ENCODE results near the gene ORM1. TPM values are rescaled to one million over a fixed set of nuclear protein-coding genes. Genes with fewer than 3 reads are reported as not detected.
A peak's percentile ranks its signal among the peaks of the same experiment; 100 is the strongest.

Gene ORM1
- total RNA-seq, 2 experiments from 2014 or later = not detected

- no peak for TF ChIP-seq EZH2phosphoT487 (IDR thresholded peaks at IDR 0.05; ENCODE audit: borderline replicate concordance, low read depth, low read length)
- TF ChIP-seq, protein P1, sequence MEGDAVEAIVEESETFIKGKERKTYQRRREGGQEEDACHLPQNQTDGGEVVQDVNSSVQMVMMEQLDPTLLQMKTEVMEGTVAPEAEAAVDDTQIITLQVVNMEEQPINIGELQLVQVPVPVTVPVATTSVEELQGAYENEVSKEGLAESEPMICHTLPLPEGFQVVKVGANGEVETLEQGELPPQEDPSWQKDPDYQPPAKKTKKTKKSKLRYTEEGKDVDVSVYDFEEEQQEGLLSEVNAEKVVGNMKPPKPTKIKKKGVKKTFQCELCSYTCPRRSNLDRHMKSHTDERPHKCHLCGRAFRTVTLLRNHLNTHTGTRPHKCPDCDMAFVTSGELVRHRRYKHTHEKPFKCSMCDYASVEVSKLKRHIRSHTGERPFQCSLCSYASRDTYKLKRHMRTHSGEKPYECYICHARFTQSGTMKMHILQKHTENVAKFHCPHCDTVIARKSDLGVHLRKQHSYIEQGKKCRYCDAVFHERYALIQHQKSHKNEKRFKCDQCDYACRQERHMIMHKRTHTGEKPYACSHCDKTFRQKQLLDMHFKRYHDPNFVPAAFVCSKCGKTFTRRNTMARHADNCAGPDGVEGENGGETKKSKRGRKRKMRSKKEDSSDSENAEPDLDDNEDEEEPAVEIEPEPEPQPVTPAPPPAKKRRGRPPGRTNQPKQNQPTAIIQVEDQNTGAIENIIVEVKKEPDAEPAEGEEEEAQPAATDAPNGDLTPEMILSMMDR (conservative IDR thresholded peaks at IDR 0.05; ENCODE audit: low read length) = no peak
- Histone ChIP-seq H3K79me2 (ENCODE audit: insufficient read depth, low read depth, low read length) (peaks cover 60% of the 10 kb centered on the region), H3K36me3 (ENCODE audit: insufficient read depth, low read length) (peaks cover 85% of the 10 kb centered on the region), H3K4me3 (ENCODE audit: low read depth, low read length, poor library complexity, severe bottlenecking) (peak overlapping the region; percentile 56), H3K4me2 (ENCODE audit: low read length) (peak overlapping the region; percentile 79), H3K27ac (ENCODE audit: low read depth, low read length, poor library complexity, severe bottlenecking) (peak overlapping the region; percentile 99), H4K20me1 (ENCODE audit: insufficient read depth, low read length) (no peaks in the 10 kb centered on the region), H3K9me3 (ENCODE audit: low read length) (no peaks in the 10 kb centered on the region), H3K9me2 (ENCODE audit: insufficient read depth, low read length) (no peaks in the 10 kb centered on the region), H2AFZ (ENCODE audit: low read length) (no peak overlapping the region), H3K4me1 (ENCODE audit: insufficient read depth, low read length, poor library complexity, severe bottlenecking) (peaks cover 96% of the 10 kb centered on the region)
- ChIA-PET CTCF (ENCODE audit: unreplicated experiment) (interaction anchor here (0.8 to 1.3 kb wide), 2 partner anchors 16 to 18 kb away, joined by 9 to 14 read pairs; partner anchors contain the start of gene AKNA), POLR2A (interaction anchor here (0.9 to 12.9 kb wide), 7 partner anchors 10 to 538 kb away, joined by 3 to 275 read pairs (median 3); partner anchors contain the start of gene AKNA)
- peak; percentile 81 for DNase-seq (ENCODE audit: low spot score)
- no TSS peak for BruUV-seq (replicated peaks)
- intact Hi-C loops (cut with micrococcal nuclease; ENCODE audit: unreplicated experiment) = loop anchor here (1.0 to 10.0 kb wide), 4 partner anchors 8 to 957 kb away; partner anchors contain the start of genes C9orf43 and POLE3
These were observed 49.3 kb downstream of the ORM1 start for GRCh38 chr9:114371973-114372917.

- peaks cover 85% of the 10 kb centered on the region for H3K36me3 ChIP-seq (ENCODE audit: insufficient read depth, low read length)
- peak; percentile 99 for DNase-seq (ENCODE audit: low spot score)
- peaks cover 94% of the 10 kb centered on the region for H3K4me1 ChIP-seq (ENCODE audit: insufficient read depth, low read length, poor library complexity, severe bottlenecking)
- H3K9me2 ChIP-seq (ENCODE audit: insufficient read depth, low read length) = no peaks in the 10 kb centered on the region
- ChIA-PET CTCF (ENCODE audit: unreplicated experiment) (interaction anchor here (0.8 to 1.1 kb wide), 2 partner anchors 14 to 16 kb away, joined by 3 read pairs; no protein-coding TSS in a partner anchor), POLR2A (interaction anchor here (0.7 to 12.9 kb wide), 8 partner anchors 8 to 537 kb away, joined by 3 to 275 read pairs (median 3); partner anchors contain the start of gene AKNA)
- BruUV-seq (replicated peaks) = no TSS peak
- intact Hi-C loops (cut with micrococcal nuclease; ENCODE audit: unreplicated experiment) = loop anchor here (1.0 to 10.0 kb wide), 6 partner anchors 9 to 958 kb away; partner anchors contain the start of genes C9orf43 and POLE3
- H3K79me2 ChIP-seq (ENCODE audit: insufficient read depth, low read depth, low read length) = peaks cover 63% of the 10 kb centered on the region
- H3K27ac ChIP-seq (ENCODE audit: low read depth, low read length, poor library complexity, severe bottlenecking) = peak overlapping the region; percentile 99
- TF ChIP-seq EZH2phosphoT487 (IDR thresholded peaks at IDR 0.05; ENCODE audit: borderline replicate concordance, low read depth, low read length) = no peak
- TF ChIP-seq, protein P1 (conservative IDR thresholded peaks at IDR 0.05; ENCODE audit: low read length) = no peak
- H3K9me3 ChIP-seq (ENCODE audit: low read length) = no peaks in the 10 kb centered on the region
- peak overlapping the region; percentile 56 for H3K4me3 ChIP-seq (ENCODE audit: low read depth, low read length, poor library complexity, severe bottlenecking)
- H2AFZ ChIP-seq (ENCODE audit: low read length) = no peak overlapping the region
- H3K4me2 ChIP-seq (ENCODE audit: low read length) = peak overlapping the region; percentile 79
- H4K20me1 ChIP-seq (ENCODE audit: insufficient read depth, low read length) = no peaks in the 10 kb centered on the region
These were observed 50.1 kb downstream of the ORM1 start for GRCh38 chr9:114372921-114373448.
